GM11168 (cell line): ENCODE measurements around the gene PTGIS.

Experiments used
- in situ Hi-C: fragments of 300-500 bp; cut with MboI; formaldehyde crosslinking; loops from one replicate; pipeline ENCODE4 v1.12.0; 2022; ENCODE audit warnings: low sequenced_read_pairs; ENCODE audit not compliant: unreplicated experiment

Gene PTGIS

DNA sequence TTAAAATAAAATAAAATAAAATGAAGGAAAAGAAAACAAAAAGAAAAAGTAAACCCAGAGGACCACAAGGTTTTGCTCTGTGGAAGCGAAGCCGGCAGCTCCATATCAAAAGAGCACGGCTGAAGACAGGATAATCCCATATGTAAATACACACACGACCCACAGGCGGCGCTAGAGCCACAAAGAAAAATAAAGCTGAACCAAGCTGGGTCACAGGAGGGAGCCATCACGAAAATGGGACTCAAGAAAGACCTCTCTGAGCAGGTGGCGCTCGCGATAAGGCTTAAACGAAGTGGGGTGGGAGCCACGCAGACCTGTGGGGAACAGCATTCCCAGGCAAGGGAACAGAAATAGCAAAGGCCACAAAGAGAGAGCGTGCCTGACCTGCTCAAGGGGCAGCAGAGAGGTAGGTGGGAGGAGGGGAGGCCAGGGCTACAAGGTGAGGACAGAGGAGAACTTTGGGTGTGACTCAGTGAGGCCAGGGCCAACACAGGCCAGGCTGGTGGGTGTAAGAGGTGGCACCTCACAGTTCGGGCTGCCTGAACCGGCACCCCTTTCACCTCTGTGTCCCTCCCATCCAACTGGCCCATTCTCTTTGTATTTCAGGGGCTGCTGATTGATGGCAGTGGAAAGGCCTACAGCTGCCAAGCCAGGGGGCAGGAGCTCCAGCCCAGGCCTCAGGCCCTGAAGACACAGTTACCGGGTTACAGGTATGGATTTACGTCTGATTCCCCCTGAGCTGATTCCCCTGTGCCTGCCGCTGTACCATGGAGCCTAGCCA lies 26.0 kb downstream of the PTGIS start:
- in situ Hi-C loops = loop anchor here (10.0 kb wide), 1 partner anchor 313 kb away; no protein-coding TSS in a partner anchor

DNA sequence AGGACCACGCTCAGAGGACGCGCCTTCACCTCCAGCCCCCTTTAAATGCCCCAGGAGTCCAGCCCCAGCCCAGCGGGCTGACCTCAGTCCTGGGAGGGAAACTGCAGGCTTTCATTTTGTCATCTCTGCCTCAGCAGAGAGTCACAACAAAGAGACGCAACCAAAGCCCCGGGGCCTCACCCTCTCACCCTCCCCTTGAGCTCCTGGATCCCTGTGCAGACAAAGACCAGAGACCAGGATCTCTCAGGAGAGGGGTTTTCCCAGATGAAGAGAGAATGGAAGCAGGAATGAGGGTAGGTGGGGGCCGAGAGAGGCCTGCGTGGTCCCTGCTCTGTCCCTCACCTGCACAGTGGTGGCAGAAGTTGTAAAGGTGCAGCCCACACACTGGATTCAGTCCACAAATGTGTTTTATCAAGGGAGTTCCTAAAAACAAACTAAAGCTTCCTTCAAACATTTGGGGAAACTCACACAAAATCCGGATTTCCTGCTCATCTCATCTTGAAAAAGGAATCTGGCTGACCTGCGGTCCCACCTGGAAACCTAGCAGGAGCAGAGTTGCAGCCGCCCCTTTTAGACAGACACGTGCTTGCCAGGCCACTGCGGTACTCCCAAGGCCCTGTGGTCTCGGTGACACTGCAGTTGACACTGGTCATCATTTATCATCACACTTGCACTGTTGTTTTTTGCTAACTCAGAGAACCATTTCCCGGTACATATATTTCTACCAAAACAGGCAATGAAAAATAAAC lies 27.1 kb downstream of the PTGIS start:
- in situ Hi-C loops = loop anchor here (10.0 kb wide), 1 partner anchor 314 kb away; no protein-coding TSS in a partner anchor

DNA sequence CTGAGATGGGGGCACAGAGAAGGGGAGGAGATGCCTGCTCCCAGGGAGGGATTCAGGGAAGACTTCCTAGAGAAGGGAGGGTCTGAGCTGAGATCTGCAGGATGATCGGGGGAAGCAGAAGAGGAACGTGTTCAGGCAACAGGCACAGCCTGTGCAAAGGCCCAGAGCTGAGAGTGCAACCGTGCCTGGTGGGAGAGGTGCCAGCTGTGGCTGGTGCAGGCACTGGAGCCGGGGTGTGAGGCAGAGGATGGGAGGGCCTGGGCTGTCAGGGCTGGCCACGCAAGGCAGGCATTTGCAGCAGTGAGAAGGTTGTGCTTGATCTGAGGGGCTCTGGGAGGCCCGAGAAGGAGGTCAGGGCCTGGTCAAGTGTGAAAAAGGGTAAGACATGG lies 27.7 kb downstream of the PTGIS start:
- in situ Hi-C loops = loop anchor here (10.0 kb wide), 1 partner anchor 315 kb away; no protein-coding TSS in a partner anchor

DNA sequence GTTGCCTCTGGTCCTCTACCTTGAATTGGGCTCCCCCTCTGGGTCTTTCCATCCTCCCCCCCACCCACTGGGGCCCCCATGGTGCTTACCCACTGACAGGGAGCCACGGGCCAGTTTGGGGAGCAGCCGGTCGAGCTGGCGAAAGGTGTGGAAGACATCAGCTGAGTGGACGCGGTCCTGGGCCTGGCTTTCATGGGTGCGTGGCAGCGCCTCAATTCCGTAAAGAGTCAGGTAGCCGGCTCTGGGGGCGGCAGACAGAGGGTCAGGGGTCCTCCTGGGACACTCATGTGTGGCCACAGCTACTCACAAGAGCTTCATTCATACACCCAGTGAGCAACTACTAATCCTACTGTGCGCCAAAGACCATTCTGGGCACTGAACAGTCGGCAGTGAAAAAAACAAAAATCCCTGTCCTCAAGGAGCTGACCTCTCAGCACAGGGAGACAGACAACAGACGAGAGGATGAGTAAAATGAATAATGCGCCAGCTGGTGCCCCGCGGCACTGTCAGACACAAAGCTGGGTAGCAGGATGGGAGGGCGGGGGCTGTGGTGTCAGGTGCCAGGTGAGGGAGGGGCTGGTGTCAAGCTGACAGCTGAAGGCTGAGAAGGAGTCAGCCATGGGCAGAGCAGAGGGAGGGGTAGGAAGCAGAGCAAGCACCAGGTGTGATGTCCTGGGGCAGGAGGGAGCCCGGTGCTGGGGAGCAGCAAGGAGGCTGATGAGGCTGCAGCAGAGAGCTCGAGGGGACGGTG lies 28.3 kb downstream of the PTGIS start:
- in situ Hi-C loops = loop anchor here (5.0 to 10.0 kb wide), 2 partner anchors 68 to 315 kb away; no protein-coding TSS in a partner anchor

DNA sequence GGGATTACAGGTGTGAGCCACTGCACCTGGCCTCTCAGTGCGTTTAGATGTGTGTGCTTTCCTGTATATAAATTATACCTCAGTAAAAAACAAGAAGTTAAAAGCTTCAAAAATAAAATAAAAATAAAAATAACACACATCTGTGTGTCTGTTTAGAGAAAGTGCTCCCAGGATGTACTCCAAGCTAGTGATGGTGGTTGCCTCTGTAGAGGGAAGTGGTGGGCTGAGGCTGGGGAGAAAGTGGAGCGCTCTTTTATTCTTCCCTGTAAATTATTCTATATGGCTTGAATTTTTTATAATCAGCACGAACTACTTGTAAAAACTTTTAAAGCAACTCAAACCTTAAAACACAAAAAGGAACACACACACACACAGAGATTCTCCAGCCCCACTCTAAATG lies 29.0 kb downstream of the PTGIS start:
- in situ Hi-C loops = loop anchor here (5.0 kb wide), 1 partner anchor 68 kb away; no protein-coding TSS in a partner anchor

DNA sequence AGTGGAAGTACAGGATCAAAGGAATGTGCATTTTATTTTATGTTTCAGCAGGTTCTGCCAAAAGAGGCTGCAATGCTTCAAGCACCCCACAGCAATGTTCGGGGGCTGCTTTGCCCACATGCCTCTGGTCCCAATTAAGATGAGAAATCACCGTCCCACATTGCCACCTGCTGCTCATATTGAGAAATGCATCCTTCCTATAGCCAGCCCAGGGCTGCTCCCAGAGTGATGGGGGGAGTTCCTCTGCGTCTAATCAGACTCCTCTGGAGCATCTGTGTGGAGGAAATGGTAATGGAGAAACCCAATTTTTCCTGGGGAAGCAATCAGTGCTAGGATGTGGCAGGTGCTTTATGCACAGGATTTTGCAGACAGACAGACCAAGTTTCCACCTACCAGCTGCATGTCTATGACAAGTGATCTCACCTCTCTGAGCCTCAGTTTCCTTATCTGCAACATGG lies 33.7 kb downstream of the PTGIS start:
- in situ Hi-C loops = no loop called here

DNA sequence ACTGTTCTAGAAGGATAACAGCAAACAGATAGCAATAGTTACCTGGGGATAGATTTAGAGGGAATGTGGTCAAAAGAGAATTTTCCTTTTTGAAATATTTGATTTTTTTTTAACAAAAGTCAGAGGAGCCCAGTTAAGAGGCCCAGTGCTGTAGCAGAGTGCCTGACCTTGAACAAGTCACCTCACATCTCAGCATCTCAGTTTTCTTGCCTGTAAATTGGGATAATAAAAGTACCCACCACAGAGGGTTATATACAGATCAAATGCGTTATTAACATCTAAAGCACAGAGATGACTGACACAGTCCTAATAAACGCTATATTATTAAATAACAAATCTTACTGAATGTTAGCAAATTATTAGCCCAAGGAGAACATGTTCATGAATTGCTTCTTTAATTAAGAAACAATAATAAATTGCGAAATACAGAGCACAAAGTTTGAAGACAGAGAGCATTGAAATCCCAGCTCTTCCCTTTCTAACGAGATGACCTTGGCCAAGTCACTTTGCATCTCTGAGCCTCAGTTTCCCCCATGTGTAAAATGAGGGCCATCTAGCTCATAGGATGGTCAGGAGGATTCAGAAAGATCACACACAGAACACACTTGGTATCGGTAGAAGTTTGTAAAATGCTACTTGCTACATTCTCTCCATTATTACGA lies 35.5 kb downstream of the PTGIS start:
- in situ Hi-C loops = no loop called here

DNA sequence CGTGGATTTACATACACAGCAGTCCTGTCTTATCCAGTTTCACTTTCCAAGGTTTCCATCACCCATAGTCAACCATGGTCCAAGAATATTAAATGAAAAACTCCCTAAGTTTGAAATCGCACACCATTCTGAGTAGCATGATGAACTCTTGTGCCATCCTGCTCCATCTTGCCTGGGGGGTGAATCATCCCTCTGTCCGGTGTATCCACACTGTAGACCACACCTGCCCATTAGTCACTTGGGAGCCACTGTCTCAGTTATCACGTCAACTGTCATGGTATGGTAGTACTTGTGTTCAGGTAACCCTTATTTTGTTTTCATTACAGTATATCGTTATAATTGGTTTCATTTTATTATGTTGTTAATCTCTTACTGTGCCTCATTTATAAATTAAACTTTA lies 38.5 kb downstream of the PTGIS start:
- in situ Hi-C loops = no loop called here

DNA sequence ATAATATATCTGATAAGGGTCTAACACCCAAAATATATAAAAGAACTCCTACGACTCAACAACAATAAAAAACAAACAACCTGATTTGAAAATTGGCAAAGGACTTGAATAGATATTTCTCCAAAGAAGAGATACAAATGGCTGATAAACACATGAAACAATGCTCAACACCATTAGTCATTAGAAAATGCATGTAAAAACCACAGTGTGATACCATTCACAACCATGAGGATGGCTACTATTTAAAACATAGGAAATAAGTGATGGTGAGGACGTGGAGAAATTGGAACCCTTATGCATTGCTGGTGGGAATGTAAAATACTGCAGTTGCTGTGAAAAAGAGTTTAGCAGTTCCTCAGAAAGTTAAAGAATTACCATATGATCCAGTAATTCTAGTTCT lies 41.4 kb downstream of the PTGIS start:
- in situ Hi-C loops = no loop called here

DNA sequence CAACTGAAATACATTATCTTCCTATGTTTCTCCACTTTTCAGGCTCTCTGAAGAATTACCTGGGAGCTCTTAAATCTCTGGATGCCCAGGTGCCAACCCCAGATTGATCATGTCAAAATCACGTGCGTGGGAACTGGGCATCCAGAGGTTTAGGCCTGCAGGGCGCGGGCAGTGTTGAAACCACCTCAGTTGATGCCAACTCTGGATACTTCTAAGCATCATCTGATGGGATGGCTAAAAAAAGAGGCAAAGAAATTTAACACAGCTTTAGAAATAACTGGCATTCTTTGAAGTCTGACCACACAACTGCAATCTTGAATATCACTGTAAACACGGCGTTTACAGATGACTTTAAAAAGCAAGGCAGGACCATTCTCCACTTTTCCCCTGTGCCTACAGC lies 41.9 kb downstream of the PTGIS start:
- in situ Hi-C loops = no loop called here

DNA sequence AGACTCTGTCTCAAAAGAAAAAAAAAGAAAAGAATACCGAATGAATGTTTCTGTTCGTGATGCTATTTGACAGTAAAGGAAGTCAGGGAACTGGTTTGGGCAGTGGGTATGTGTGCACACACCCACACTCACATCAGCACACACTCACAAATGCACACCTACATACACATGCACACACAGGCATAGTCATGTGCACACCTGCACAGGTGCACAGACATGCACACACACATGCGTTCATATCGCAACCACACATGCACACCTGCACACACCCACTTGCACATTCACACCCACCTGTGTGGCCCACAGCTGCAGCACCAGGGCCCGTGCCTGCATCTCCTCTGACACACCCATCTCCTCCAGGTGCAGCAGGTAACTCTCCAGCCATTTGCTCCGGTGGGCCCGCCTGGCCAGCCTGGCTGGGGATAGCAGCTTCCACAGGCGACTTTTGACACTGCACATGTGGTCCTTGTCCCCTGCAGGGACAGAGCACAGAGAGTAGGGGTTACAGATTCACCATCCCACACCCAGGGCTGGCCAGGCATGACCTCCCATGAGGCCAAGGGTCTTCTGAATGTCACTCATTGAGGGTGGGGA lies 44.1 kb downstream of the PTGIS start:
- in situ Hi-C loops = loop anchor here (5.0 kb wide), 1 partner anchor 182 kb away; no protein-coding TSS in a partner anchor

DNA sequence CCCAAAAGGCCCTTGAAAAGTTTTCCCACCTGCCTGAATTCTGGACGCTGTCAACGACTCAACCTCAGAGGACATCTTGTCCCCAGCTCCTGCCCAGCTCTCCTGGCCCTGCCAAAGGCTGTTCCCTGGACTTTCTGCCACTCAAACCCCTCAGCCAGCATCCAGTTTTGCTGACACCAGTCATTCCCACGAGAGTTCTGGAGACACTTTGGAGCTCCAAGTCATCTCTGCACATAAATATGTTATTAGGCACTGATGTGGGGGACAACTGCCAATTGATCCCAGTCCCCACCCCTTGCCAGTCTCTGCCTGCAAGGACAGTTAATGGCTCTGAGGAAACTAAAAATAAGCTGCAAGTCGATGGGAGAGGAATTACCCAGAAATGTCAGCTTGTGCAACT lies 46.6 kb downstream of the PTGIS start:
- in situ Hi-C loops = loop anchor here (5.0 kb wide), 1 partner anchor 179 kb away; no protein-coding TSS in a partner anchor

DNA sequence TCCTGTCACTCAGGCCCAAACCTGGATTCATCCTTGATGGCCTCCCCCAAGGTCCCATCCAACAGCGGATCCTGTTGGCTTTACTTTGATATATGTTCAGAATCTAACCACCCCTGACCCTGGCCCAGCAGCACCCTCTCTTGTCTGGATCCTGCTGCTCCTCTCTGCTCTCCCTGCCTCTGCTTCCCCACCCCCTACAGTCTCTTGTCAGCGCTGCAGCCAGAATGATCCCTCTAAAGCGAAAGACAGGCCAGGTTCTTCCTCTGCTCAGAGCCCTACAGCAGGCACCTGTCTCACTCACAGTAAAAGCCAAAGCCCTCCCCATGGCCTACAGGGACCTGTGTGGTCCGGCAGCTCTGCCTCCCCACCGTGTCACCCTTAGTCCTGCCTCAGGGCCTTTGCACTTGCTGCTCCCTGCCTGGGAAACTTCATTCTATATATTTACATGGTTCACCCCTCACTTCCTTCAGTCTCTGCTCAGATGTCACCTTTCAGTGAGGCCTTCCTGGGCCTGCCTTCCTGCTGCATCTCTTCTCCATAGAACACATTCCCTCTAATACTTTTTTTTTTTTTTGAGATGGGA lies 48.1 kb downstream of the PTGIS start:
- in situ Hi-C loops = loop anchor here (5.0 kb wide), 1 partner anchor 178 kb away; no protein-coding TSS in a partner anchor

DNA sequence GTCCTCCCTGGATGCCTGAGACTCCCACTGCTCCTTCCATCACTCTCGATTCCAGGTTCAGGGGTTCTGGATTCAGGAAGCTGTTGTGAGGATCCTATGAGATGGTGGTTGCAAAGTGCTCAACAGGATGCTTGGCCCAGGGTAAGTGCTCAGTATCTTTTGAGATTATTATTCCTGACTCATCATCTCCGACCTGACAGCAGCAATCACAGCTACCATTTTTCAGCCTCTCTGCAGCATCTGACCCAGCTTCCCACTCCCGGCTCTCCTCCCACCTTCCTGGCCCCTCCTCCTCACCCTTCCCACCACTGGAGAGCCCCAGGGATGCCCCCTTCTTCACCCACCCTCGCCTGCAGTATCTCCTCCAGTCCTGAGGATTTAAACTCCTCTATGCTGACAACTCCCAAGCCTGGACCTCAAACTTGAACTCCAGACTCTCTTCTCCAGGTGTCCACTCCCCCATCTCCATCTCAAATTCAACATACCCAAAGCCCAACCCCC lies 48.7 kb downstream of the PTGIS start:
- in situ Hi-C loops = no loop called here

DNA sequence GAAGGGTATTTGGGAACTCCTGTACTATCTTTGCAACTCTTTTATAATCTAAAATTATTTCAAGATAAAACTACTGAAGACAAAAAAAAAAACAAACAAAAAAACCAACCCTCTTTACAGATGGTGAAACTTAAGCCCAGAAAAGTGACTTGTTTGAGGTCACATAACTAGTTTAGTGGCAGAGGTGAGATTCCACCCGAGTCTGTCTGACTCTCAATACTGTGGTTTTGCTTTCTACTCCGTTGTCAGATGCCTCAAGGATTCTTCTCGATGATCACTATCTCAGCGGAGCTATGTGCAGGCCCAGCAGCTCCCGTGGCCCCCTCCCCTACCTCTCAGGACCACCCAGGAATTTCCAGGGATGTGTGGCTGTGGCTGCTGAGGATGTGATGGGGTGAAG lies 49.4 kb downstream of the PTGIS start:
- in situ Hi-C loops = no loop called here

DNA sequence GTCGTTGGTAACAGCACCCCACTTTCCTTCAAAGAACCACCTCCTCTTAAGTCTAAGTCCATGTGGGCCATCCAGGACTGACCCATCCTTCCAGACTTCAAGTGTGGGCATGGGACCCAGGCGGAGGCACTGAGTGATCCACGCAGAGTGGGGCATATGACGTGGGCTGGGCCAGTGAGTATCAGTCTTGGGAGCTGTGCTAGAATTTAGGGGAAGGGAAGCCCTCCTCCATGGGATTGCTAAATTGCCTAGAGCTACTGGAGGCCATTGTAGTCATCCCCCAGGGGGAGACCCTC lies 50.2 kb downstream of the PTGIS start:
- in situ Hi-C loops = no loop called here

DNA sequence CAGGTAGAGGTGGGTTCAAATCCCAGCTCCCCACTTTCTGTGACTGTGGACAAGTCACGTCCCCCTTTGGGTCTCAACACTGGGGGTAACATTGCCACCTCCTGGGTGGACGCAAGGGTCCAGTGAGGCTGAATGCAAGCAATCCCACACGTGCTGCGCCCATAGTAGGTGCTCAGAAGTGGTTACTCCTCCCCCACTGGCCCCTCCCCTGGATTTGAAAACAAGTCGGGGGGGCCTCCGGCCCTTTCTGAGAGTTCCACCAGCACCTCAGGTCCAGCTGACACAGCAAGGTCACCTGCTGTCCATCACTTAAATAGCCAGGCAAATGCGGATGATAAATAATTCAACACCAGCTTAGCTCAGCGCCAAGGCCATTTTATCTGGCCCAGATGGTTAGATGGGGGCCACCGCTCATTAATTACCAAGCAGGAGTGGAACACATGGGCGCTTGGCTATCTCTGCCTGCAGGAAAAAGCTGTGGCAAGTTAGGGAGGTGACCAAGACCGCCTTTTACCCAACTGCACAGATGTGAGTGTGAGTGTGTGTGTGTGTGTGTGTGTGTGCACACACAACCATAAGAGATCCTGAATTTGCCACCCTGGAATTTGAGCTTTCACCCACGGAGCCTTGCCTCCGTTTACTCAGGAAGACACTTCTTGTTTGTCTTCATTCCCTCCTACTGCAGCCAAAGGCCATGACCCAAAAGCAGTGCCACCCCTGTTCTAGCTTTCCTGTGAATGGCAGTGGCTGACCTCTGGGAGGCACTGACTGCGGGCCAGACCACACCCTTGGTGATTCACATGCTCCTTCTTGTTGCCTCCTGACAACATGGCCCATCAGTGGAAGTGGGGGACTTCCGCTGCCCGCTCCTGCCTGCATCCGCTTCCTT lies 50.8 kb downstream of the PTGIS start:
- in situ Hi-C loops = no loop called here

DNA sequence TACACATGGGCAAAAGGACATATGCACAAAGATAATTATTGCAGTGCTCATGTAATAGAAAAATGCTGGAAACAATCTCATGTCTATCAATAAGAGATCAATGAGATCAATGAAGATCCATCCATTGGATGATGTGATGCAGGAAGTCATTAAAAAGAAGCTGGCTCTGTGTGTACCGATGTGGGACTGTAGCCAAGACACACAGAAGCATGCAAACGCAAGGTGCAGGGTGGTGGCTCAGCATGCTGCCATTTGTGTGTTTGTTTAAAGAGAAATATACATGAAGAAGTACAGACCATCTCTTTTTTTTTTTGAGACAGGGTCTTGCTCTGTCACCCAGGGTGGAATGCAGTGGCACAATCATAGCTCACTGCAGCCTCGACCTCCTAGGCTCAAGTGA lies 52.4 kb downstream of the PTGIS start:
- in situ Hi-C loops = no loop called here
